GM18861 (cell line): Measurements from ENCODE around the gene CLCNKA.
"Not testable (repeated sequence)": the region's sequence is repeated elsewhere in the genome, so short reads cannot be mapped to it uniquely, and the experiment has no call there.

ENCODE experiments used
- ATAC-seq: cut with Tn5 transposase; IDR thresholded peaks from one replicate; pipeline ENCODE4 v1.9.1; 2021; ENCODE audit not compliant: unreplicated experiment

The CLCNKA gene

DNA sequence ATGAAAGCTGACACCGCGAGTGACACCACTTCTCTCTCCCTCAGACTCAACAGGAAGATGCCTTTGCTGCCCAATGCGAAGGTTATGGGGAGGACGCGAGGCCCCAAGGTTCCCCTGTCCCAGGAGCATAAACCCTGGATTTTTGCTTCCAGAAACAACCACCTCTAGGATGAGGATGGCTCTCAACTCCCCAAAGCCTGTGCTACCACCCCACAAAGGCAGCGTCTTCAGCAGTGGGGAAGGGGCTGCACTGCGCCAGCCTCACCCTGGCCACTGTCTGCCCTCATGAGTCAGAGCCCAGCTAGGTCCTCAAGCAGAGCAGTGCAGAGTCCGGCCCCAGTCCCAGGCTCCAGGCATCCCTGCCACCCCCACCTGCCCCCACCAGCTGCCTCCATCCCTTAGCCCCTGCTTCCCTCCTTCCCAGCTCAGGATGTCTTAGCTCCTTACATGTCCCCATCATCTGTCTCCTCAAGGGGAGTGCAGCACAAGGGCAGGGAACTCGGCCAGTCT, 24.7 kb upstream of the CLCNKA start:
- no peak for ATAC-seq

DNA sequence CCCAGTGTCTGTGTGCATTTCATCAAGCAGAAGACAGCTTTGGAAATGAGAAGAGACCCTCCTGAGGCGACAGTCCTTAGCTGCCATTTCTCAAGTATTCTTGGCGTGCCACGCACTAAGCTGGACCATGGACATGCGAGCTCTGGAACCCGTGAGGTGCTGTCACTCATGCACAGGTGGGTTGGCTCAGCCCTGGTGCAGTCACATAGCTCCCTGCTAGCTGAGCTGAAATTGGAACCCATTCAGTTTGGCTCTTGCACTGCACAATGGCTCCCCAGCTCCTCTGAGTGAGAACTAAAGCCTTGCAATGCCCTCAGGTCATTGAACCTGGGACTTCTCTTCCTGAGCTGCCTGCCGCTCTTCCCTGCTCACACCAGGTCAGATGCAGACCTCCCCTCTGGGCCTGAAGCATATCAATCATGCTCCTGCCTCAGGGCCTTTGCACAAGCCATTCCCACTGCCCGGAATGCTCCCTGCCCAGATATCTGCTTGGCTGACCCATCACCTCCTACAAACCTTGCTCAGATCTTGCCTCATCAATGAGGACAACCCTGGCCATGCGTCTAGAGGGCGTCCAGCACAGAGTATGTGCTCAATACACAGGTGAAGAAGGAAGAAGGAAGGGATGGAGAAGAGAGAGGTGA, 24.1 kb upstream of the CLCNKA start:
- ATAC-seq, result no peak

DNA sequence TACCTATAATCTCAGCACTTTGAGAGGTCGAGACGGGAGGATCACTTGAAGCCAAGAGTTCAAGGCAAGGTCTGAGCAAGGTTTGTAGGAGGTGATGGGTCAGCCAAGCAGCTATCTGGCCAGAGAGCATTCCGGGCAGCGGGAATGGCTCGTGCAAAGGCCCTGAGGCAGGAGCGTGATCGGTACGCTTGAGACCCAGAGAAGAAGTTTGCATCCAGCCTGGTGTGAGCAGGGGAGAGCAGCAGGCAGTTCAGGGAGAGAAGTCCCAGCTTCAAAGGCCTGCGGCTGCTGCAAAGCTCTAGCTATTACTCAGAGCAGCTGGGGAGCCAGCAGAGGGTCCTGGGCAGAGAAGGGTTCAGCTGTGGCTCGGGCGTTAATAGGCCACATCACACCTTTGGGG, 22.9 kb upstream of the CLCNKA start:
- no peak for ATAC-seq

DNA sequence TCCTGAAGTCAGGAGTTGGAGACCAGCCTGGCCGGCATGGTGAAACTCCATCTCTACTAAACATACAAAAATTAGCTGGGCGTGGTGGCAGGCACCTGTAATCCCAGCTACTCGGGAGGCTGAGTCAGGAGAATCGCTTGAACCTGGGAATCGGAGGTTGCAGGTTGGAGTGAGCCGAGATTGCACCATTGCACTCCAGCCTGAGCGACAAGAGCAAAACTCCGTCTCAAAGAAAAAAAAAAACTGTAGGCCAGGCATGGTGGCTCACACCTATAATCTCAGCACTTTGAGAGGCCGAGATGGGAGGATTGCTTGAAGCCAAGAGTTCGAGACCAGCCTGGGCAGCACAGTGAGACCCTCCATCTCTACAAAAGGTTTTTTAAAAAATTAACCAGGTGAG, 20.6 kb upstream of the CLCNKA start:
- not testable (repeated sequence) for ATAC-seq

DNA sequence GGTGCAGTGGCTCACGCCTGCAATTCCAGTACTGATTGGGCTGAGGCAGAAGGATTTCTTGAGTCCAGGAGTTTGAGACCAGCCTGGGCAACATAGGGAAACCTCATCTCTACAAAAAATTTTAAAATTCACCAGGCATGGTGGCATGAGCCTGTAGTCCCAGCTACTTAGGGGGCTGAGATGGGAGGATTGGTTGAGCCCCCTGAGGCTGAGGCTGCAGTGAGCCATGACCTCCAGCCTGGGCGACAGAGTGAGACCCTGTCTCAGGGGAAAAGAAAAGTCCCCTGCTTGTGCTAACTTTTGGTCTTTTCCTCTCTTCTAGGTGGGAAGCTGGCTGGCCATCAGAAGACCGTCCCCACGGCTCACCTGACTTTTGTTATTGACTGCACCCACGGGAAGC, 16.2 kb upstream of the CLCNKA start:
- ATAC-seq, result no peak

DNA sequence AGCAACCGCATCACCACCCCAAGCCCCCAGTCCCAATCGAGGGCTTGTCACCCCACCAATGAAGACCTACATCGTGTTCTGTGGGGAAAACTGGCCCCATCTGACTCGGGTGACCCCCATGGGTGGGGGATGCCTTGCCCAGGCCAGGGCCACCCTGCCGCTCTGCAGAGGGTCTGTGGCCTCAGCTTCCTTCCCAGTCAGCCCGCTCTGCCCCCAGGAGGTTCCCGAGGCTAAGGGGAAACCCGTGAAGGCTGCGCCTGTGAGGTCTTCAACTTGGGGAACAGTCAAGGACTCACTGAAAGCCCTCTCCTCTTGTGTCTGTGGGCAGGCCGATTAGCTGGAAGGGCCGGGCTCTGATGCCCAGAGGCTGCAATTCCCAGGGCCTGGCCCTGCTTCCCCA, 15.8 kb upstream of the CLCNKA start:
- no peak for ATAC-seq

DNA sequence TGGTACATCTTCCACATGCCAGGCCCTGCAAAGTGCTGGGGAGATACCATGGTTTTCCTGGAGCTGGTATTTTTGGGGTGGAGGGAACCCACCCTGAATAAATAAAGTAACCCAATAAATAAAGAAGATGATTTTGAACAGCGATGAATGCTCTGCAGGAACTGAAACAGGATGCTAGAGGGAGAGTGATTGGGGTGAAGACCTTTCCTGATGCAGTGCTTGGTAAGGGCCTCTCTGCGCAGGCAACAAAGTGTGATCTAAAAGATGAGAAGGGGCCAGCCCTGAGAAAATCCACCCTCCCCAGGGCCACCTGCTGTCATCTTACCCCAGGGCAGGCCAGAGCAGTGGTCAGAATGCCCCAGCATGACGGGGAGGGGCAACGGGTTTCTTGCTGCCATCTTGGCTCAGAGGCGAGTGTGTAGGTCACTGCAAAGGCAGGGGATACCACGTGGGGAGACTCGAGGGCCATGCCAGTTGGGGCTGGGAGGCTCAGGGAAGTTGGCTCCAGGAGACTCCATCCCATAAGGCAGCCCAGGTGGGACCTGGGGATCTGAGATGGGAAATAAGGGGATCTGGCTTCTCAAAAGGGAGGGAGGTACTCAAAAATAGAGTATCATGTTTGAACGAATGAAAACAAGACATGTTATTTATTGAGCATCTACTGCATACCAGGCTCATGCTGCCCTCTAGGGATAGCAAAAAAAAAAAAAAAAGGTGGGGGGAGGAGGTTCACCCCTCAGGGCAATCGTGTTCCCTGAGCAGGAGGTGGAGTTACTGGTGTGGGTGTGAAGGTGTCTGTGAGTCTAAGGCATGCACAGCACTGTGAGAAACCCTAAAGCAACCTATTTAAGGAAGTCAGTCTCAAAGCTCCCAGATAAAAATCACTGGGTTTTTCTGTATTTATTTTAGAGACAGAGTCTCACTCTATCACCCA, 15.0 kb upstream of the CLCNKA start:
- ATAC-seq, result no peak

DNA sequence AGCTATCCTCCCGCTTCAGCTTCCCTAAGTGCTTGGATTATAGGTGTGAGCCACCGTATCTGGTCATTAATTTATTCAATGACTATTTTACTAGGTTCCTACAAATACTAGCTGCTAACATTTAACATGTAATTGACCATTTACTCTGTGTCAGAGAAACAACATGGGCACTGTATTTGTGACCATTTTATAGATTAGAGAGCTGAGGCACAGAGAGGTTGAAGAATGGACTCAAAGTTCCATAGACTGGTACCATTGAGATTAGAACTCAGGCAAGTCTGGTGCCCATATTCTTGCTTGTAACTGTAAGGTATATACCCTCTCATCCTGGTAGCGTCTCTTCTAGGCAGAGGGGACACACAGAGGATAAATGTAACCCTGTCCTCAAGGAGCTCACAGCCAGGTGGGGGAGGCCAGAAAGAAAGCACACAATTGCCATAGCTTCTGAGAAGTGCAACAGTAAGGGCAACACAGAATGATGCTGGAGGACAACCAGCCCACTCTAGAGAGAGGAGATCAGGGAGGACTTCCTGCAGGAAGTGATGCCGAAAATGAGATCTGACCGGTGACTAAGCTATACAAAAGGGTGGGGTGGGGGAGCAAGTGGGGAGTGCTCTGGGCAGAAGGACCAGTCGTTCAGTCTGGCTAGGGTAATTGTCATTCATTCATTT, 14.0 kb upstream of the CLCNKA start:
- ATAC-seq, result no peak

DNA sequence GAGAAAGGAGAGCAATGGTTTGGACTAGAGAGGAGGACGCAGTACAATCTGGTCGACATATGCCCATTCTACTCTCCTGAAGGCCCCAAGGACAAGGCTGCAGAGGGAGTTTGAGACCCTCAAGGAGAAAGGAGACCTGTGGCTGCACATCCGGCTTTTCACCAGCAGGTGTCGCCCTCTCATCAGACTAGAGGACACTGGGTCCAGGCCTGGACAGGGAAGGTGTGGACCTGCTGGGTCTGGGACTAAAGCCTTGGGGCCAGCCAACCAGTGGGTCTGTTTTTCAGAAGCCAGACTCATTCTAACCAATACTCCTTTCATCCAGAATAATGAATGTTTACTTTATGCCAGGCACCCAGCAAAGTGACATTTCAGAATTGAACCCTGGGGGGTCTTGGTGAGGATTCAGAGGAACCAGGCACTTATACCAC, 12.8 kb upstream of the CLCNKA start:
- ATAC-seq, result no peak

DNA sequence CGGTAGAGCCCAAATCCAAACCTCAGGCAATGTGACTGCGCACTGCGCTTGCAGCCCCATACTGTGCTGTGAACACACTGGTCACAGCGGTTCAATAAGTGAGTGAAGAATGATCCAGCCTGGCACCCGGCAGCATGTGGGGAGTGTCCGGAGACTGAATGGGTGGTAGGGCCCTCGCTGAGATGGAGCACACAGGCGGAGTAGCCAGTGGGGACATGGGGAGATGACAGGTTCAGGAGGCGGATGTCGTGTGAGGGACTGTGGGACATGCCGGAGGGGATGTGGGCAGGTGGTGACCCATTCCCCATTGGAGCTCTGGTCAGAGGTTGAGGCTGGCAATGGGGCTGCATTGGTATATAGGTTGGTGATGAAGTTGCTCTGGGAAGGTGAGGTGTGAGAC, 12.2 kb upstream of the CLCNKA start:
- no peak for ATAC-seq

DNA sequence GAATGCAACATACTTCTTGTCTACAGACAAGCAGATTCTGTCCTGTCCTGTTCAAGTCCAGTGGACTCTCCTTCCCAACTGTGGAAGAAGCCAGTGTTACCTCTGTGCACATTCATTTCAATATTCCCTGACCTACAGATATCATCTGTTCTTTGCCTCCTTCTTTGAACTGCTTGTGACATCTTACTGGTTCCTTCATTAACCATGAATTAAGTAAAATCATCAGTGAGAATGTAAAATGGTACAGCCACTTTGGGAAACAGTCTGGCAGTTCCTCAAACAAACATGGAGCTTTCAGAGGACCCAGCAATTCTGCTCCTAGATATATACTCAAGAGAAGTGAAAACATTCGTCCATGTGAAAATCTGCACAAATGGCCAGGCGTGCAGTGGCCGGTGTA, 11.0 kb upstream of the CLCNKA start:
- ATAC-seq, result no peak

DNA sequence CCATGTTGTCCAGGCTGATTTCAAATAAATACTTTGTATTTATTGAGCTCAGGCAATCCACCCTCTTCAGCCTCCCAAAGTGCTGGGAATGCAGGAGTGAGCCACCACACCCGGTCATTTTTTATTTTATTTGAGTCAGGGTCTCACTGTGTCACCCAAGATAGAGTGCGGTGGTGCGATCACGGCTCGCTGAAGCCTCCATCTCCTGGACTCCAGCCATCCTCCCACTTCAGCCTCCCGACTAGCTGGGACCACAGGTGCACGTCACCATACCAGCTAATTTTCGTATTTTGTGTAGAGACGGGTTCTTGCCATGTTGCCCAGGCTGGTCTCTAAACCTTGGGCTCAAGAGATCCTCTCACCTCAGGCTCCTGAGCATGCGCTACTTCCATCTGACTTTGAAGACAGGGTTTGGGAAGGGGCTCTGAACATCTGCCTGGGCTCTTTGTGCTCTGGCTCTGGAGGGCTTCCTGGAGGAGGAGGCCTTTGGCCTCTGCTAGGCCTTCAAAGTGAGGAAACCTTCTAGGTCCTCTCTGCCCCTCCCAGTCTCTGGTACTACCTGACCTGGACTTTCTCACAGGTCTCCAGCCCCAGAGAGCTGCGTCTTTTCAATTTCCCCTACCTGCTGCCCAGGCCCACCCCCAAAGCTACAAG, 9.8 kb upstream of the CLCNKA start:
- ATAC-seq, result no peak

DNA sequence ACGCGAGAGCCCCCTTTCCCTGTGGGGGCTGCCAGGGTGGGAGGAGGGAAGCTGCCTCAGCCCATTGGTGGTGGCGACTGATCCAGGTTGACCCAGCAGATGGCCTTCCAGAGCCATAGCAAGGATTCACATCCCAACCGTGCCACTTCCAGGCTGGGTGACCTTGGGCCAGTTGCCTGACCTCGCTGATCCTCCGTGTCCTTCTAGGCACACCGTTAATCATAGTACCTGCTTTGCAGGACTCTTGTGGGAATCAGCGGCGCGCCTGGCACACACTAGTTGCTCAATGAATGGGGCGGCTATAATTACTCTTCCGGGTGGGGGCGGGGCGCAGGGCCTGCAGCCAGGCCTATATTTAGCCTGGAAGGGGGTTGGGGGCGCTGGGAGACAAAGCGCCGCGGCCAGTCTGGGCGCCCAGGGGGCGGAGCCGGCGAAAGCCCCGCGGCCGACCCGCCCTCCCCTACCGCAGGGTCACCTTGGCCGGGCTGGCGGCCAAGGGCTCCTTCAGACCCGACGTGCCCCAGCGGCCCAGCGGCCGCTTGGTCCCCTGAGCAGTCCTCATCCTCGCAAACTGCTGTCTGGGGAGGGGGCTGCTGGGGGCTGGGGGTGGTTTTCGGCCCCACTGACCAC, 9.1 kb upstream of the CLCNKA start:
- no peak for ATAC-seq

DNA sequence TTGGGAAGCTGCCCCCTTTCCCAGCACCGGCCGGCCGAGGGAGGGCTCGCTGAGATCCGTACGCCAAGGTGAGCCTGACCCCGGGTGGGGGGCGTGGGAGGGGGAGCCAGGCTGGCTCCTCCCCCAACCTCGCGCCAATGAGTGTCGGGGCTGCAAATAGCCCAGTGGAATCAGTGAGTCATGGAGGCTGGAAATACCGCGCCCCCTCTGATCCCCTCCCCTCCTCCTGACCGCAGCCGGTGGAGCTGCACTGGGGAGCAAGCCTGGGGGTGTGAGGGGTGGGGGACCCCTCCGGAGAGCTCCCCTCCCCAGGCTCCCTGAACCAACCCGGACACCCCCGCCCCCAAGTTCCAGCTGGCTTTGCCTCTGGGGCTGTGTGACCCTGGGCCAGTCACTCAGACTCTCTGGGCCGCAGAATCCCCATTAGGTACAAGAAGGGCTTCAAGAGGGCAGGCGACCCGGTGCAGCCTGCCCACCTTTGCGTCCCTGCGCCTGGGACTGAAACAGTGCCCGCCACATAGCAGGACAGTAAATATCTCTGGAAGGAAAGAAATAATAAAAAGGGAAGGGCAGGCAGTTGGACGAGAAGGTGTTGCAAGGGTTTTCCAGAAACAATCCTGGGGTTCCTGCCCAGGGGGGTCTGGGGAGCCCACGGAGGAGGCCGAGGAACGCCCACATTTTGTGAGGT, 8.5 kb upstream of the CLCNKA start:
- no peak for ATAC-seq

DNA sequence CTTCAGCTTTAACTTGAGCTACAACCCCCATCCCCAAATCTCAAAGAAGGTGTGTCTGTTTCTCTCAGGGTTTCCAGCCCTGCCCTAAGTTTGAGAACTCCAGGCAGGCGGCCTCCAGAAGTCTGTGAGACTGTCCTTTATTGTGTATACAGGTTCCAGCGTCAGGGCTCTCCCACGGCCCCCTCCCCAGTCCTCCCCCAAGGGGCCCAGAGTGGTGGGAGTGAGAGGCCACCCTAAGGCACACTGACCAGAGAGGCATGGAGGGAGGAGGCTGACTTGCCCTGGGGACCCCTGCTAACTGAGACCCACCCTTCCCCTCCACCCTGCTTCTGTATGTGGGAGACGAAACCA, 8.0 kb upstream of the CLCNKA start:
- no peak for ATAC-seq

DNA sequence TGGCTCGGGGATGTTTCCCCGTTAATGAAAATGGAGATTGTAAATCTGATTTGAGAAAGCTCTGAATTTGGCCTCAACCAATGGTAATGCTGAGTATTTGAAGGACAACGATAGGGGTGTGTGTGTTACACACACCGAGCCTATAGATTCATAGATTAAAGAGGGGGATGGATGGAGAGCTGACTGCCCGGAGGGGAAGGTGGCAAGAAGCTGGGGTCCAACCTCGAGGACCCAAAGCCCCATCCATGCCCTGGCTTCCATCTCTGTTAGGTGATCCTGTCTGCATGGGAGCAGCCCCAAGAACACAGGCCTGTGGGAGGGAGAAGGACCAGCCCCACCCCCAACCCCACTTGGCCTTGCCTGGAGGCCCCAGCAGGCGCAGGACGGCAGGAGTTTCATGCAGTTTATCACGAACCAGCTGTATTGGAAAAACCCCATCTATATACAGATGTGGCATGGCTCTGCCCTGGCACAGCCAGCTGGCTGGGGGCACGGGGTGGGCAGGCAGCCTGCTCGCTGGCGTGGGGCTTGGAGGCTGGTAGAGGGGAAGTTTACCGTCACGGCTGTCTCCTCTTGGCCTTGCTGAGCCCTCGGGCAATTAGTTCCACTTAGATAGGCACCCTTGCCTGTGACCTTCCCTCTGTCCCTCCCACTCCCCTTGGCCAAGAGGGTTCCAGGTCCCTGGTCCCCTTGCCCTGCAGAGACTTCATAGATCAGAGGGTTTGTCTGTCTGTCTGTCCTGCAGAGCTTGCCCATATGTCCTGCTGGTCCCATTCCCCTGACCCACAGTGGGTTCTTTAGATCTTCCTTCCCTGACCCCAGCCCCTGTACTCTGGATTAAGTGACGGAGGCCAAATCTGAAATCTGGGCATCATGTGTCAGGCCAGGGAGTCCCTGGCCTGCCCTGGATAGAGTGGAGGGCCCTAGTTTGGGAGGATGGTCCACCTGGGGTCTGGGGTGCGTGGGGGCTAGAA, 7.0 kb upstream of the CLCNKA start:
- no peak for ATAC-seq

DNA sequence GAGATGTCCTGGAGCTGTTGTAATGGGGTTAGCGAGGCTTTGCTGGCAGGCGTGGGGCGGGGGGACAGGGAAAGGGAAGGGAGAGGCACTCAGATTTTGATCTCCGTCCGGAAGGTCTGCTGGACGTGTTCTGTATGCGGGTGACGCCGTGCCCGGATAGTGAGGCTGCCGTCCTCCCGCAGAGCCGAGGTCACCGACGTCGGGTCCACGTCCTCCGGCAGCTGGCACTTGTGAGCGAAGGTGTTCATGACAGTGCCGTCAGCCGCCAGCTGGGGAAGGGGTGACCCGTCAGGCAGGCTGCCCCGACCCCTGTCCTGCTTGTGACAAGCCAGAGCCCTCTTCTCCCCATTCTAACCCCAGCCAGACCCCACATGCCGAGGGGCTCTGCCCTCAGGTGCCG, 6.3 kb upstream of the CLCNKA start:
- ATAC-seq, result no peak

DNA sequence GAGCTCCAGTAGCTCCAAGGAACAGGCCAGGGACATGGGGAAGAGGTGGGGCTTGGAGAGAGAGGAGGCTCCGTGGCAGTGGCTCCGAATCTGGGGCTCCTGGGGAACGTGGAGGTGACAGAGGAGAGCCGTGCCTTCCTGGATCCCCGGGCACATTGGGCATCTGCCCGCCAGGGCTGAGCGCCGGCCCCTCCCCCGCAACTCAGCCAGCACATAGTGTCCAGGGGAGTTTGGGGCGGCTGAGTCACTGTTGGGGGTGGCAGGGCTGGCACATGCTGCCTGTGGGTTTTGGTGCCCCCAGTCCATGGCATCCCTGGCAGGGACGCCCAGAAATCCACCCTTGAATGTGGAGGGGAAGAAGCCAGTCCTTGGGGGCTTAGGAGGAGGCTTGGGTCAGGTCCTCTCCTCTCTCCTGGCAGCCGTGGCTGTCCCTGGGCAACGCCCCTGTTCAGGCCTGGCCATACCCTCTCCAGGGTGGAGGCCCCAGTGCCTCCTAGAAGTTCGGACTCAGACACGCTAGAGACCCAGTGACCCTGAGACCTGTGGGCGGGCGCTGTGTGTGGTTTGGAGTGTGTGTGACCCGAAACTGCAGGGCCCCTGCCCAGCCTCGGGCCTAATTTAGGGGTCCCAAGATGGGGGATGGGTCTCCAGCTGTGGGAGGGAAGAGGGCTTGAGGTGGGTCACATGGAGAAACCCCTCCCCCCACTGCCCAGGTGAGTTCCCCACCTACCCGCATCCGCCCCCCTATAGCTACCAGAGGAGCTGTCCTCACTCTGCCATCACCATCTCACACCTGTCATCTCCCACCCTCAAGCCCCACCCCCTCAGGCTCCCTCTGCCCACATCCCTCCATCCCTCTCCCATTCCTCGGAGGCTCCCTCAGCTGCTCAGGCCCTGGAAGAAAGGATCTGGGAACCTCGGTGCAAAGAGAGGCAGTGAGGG, 5.6 kb upstream of the CLCNKA start:
- ATAC-seq, result no peak
